ENCODE measurements around the gene TMEFF2.

TMEFF2 gene

GRCh38 chr2:192166946-192167345 is 27.8 kb downstream of the TMEFF2 start:
- TF ChIP-seq POLR2AphosphoS5 (IDR thresholded peaks at IDR 0.05; ENCODE audit: low read depth, low read length) (no peak), POLR2A (IDR thresholded peaks at IDR 0.05; ENCODE audit: low read depth, low read length) (no peak), TAF1 (IDR thresholded peaks at IDR 0.05; ENCODE audit: borderline replicate concordance, low read depth, low read length) (no peak)
- DNase-seq (ENCODE audit: insufficient read length), result no peak
- FAIRE-seq, result no peak

GRCh38 chr2:192165842-192166241 is 28.9 kb downstream of the TMEFF2 start:
- DNase-seq (ENCODE audit: insufficient read length) (no peak), FAIRE-seq (no peak)
- TF ChIP-seq POLR2AphosphoS5 (IDR thresholded peaks at IDR 0.05; ENCODE audit: low read depth, low read length) (no peak), POLR2A (IDR thresholded peaks at IDR 0.05; ENCODE audit: low read depth, low read length) (no peak), TAF1 (IDR thresholded peaks at IDR 0.05; ENCODE audit: borderline replicate concordance, low read depth, low read length) (no peak)

- no peak for TF ChIP-seq POLR2AphosphoS5 (IDR thresholded peaks at IDR 0.05; ENCODE audit: low read depth, low read length)
- no peak for TF ChIP-seq TAF1 (IDR thresholded peaks at IDR 0.05; ENCODE audit: borderline replicate concordance, low read depth, low read length)
- TF ChIP-seq POLR2A (IDR thresholded peaks at IDR 0.05; ENCODE audit: low read depth, low read length), result no peak
- FAIRE-seq (peak; percentile 82), DNase-seq (ENCODE audit: insufficient read length) (no peak)
Observed at GRCh38 chr2:192162392-192163042, 32.2 kb downstream of the TMEFF2 start.

GRCh38 chr2:192161656-192162290 is 33.0 kb downstream of the TMEFF2 start:
- DNase-seq (ENCODE audit: insufficient read length) (no peak), FAIRE-seq (no peak)
- no peak for TF ChIP-seq POLR2A (IDR thresholded peaks at IDR 0.05; ENCODE audit: low read depth, low read length)
- TF ChIP-seq POLR2AphosphoS5 (IDR thresholded peaks at IDR 0.05; ENCODE audit: low read depth, low read length), result no peak
- no peak for TF ChIP-seq TAF1 (IDR thresholded peaks at IDR 0.05; ENCODE audit: borderline replicate concordance, low read depth, low read length)

- TF ChIP-seq POLR2AphosphoS5 (IDR thresholded peaks at IDR 0.05; ENCODE audit: low read depth, low read length) (no peak), TAF1 (IDR thresholded peaks at IDR 0.05; ENCODE audit: borderline replicate concordance, low read depth, low read length) (no peak), POLR2A (IDR thresholded peaks at IDR 0.05; ENCODE audit: low read depth, low read length) (no peak)
- no peak for FAIRE-seq
- no peak for DNase-seq (ENCODE audit: insufficient read length)
Observed at GRCh38 chr2:192159736-192160135, 35.0 kb downstream of the TMEFF2 start.

GRCh38 chr2:192159208-192159607 is 35.5 kb downstream of the TMEFF2 start:
- DNase-seq (ENCODE audit: insufficient read length), result no peak

GRCh38 chr2:192157776-192158175 is 37.0 kb downstream of the TMEFF2 start:
- TF ChIP-seq POLR2A (IDR thresholded peaks at IDR 0.05; ENCODE audit: low read depth, low read length) (no peak), POLR2AphosphoS5 (IDR thresholded peaks at IDR 0.05; ENCODE audit: low read depth, low read length) (no peak), TAF1 (IDR thresholded peaks at IDR 0.05; ENCODE audit: borderline replicate concordance, low read depth, low read length) (no peak)
- FAIRE-seq, result no peak
- no peak for DNase-seq (ENCODE audit: insufficient read length)

More at GRCh38 chr2:192159208-192159607, 35.5 kb downstream of the TMEFF2 start:
- FAIRE-seq, result no peak
- TF ChIP-seq POLR2AphosphoS5 (IDR thresholded peaks at IDR 0.05; ENCODE audit: low read depth, low read length) (no peak), POLR2A (IDR thresholded peaks at IDR 0.05; ENCODE audit: low read depth, low read length) (no peak), TAF1 (IDR thresholded peaks at IDR 0.05; ENCODE audit: borderline replicate concordance, low read depth, low read length) (no peak)

GRCh38 chr2:192155511-192156118 is 39.1 kb downstream of the TMEFF2 start:
- no peak for TF ChIP-seq TAF1 (IDR thresholded peaks at IDR 0.05; ENCODE audit: borderline replicate concordance, low read depth, low read length)
- no peak for TF ChIP-seq POLR2AphosphoS5 (IDR thresholded peaks at IDR 0.05; ENCODE audit: low read depth, low read length)
- no peak for TF ChIP-seq POLR2A (IDR thresholded peaks at IDR 0.05; ENCODE audit: low read depth, low read length)
- DNase-seq (ENCODE audit: insufficient read length), result no peak
- FAIRE-seq, result no peak

GRCh38 chr2:192153561-192153960 is 41.2 kb downstream of the TMEFF2 start:
- FAIRE-seq (no peak), DNase-seq (ENCODE audit: insufficient read length) (no peak)
- TF ChIP-seq POLR2A (IDR thresholded peaks at IDR 0.05; ENCODE audit: low read depth, low read length), result no peak
- no peak for TF ChIP-seq POLR2AphosphoS5 (IDR thresholded peaks at IDR 0.05; ENCODE audit: low read depth, low read length)
- TF ChIP-seq TAF1 (IDR thresholded peaks at IDR 0.05; ENCODE audit: borderline replicate concordance, low read depth, low read length), result no peak

- no peak for DNase-seq (ENCODE audit: insufficient read length)
- FAIRE-seq, result no peak
- TF ChIP-seq POLR2A (IDR thresholded peaks at IDR 0.05; ENCODE audit: low read depth, low read length) (no peak), POLR2AphosphoS5 (IDR thresholded peaks at IDR 0.05; ENCODE audit: low read depth, low read length) (no peak), TAF1 (IDR thresholded peaks at IDR 0.05; ENCODE audit: borderline replicate concordance, low read depth, low read length) (no peak)
Observed at GRCh38 chr2:192151853-192152252, 42.9 kb downstream of the TMEFF2 start.

- FAIRE-seq (no peak), DNase-seq (ENCODE audit: insufficient read length) (no peak)
- TF ChIP-seq POLR2AphosphoS5 (IDR thresholded peaks at IDR 0.05; ENCODE audit: low read depth, low read length), result no peak
- no peak for TF ChIP-seq POLR2A (IDR thresholded peaks at IDR 0.05; ENCODE audit: low read depth, low read length)
- no peak for TF ChIP-seq TAF1 (IDR thresholded peaks at IDR 0.05; ENCODE audit: borderline replicate concordance, low read depth, low read length)
Observed at GRCh38 chr2:192150166-192150565, 44.6 kb downstream of the TMEFF2 start.
